ENCODE data around the gene FES. TPM values are rescaled to one million over a fixed set of nuclear protein-coding genes. Genes with fewer than 3 reads are reported as not detected.

The FES gene
- total RNA-seq, 4 donors from 2014 or later = 7.0 to 18.3 (median 14.0) TPM

DNA sequence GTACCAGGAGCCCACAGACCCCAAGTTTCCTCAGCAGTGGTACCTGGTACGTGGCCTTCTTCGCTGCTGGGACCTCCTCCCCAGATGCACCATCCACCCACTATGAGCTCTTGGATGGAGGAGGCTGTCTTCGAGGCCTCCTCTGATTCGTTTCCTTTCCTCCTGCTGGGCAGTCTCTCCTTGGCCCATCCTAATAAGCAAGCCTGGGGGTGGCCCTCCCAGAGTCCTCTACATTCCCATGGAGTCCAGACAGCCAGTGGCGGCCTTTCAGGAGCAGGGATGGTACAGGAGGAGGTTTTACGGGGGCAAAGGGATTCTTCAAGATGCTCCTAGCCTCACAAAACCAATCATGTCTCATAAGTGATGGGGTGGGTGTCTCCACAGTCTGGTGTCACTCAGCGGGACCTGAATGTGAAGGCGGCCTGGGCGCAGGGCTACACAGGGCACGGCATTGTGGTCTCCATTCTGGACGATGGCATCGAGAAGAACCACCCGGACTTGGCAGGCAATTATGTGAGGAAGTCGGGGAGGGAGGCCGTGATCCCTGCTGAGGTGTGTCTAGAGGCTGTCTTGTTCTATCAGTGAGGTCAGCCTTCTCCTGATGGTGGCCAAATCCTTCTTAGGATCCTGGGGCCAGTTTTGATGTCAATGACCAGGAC, 7.7 kb upstream of the FES start:
- no peak for DNase-seq
- in situ Hi-C loops (cut with MboI; ENCODE audit: low pct_ligation_motif_present in 1 of 4, low pct_unique_long_range_greater_than_20kb in 1 of 4, low sequenced_read_pairs in 3 of 4) (loop anchor here in 2 of 4 donors (25.0 kb wide), 2 partner anchors 214 to 564 kb away; no protein-coding TSS in a partner anchor), intact Hi-C loops (cut with DNase I; ENCODE audit: low total_unique reads) (no loop called here)
- Histone ChIP-seq H3K9me3 (no peaks in the 10 kb centered on the region), H3K4me3 (no peak overlapping the region), H3K36me3 (peaks cover 0 to 38% (median 17%) of the 10 kb centered on the region in 4 donors), H3K27me3 (no peaks in the 10 kb centered on the region), H3K4me1 (peaks cover 20 to 23% (median 22%) of the 10 kb centered on the region in 4 donors), H3K27ac (no peak overlapping the region)
- 94% methylated on average over 15 of the region's 15 CpGs; no CpG with 5 or more reads in 1 of the 2 donors for WGBS, 2 donors (ENCODE audit: low coverage in 1 of 2)
- TF ChIP-seq EP300 (IDR thresholded peaks at IDR 0.05; ENCODE audit: low read depth) = no peak
- TF ChIP-seq, protein P1, sequence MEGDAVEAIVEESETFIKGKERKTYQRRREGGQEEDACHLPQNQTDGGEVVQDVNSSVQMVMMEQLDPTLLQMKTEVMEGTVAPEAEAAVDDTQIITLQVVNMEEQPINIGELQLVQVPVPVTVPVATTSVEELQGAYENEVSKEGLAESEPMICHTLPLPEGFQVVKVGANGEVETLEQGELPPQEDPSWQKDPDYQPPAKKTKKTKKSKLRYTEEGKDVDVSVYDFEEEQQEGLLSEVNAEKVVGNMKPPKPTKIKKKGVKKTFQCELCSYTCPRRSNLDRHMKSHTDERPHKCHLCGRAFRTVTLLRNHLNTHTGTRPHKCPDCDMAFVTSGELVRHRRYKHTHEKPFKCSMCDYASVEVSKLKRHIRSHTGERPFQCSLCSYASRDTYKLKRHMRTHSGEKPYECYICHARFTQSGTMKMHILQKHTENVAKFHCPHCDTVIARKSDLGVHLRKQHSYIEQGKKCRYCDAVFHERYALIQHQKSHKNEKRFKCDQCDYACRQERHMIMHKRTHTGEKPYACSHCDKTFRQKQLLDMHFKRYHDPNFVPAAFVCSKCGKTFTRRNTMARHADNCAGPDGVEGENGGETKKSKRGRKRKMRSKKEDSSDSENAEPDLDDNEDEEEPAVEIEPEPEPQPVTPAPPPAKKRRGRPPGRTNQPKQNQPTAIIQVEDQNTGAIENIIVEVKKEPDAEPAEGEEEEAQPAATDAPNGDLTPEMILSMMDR (IDR thresholded peaks at IDR 0.05) = no peak
- TF ChIP-seq POLR2A (IDR thresholded peaks at IDR 0.05) = no peak
- TF ChIP-seq POLR2AphosphoS5 (IDR thresholded peaks at IDR 0.05) = no peak

DNA sequence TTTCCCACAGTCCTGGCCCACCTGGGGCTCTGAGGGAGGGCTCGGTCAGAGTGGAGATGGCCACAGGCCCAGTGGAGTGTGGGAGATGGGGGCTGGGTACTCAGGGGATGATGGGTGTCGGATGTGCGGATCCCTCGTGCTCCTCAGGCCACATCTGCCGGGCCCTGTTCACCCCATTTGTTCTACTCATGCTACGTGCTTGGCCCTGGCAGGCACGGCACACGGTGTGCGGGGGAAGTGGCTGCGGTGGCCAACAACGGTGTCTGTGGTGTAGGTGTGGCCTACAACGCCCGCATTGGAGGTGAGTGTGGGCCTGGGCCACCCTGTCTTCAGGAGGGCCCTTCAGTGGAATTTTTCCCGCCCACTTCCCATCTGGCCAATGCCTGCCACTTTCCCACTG, 7.0 kb upstream of the FES start:
- peaks cover 0 to 38% (median 17%) of the 10 kb centered on the region in 4 donors for H3K36me3 ChIP-seq
- DNase-seq = no peak

DNA sequence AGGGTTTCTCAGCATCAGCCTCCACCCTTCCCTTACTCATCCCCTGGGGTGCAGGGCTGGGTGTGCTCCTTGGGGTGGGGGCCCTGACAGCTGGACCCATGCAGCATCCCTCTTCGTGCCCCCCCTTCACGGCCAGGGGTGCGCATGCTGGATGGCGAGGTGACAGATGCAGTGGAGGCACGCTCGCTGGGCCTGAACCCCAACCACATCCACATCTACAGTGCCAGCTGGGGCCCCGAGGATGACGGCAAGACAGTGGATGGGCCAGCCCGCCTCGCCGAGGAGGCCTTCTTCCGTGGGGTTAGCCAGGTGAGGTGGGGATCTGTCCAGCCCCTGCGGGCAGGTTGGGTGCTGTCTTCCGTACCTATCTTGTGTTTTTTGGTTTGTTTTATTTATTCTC, 6.3 kb upstream of the FES start:
- Histone ChIP-seq H3K27me3 (no peaks in the 10 kb centered on the region), H3K4me3 (no peak overlapping the region), H3K36me3 (peaks cover 0 to 38% (median 17%) of the 10 kb centered on the region in 4 donors), H3K4me1 (peaks cover 14 to 16% (median 15%) of the 10 kb centered on the region in 4 donors), H3K27ac (no peak overlapping the region), H3K9me3 (no peaks in the 10 kb centered on the region)
- TF ChIP-seq, protein P1 (IDR thresholded peaks at IDR 0.05) = no peak
- TF ChIP-seq POLR2A (IDR thresholded peaks at IDR 0.05) (no peak), POLR2AphosphoS5 (IDR thresholded peaks at IDR 0.05) (no peak), EP300 (IDR thresholded peaks at IDR 0.05; ENCODE audit: low read depth) (no peak)
- intact Hi-C loops (cut with DNase I; ENCODE audit: low total_unique reads) = no loop called here
- DNase-seq = no peak
- in situ Hi-C loops (cut with MboI; ENCODE audit: low pct_ligation_motif_present in 1 of 4, low pct_unique_long_range_greater_than_20kb in 1 of 4, low sequenced_read_pairs in 3 of 4) = loop anchor here in 2 of 4 donors (25.0 kb wide), 2 partner anchors 216 to 566 kb away; no protein-coding TSS in a partner anchor
- WGBS, 2 donors (ENCODE audit: low coverage in 1 of 2) = 93% methylated on average over 3 to 14 of the region's 14 CpGs

More for the DNA sequence above, 7.0 kb upstream of the FES start:
- H3K27me3 ChIP-seq = no peaks in the 10 kb centered on the region
- TF ChIP-seq POLR2A (IDR thresholded peaks at IDR 0.05) (no peak), EP300 (IDR thresholded peaks at IDR 0.05; ENCODE audit: low read depth) (no peak), POLR2AphosphoS5 (IDR thresholded peaks at IDR 0.05) (no peak)
- TF ChIP-seq, protein P1 (IDR thresholded peaks at IDR 0.05) = no peak
- intact Hi-C loops (cut with DNase I; ENCODE audit: low total_unique reads) (no loop called here), in situ Hi-C loops (cut with MboI; ENCODE audit: low pct_ligation_motif_present in 1 of 4, low pct_unique_long_range_greater_than_20kb in 1 of 4, low sequenced_read_pairs in 3 of 4) (loop anchor here in 2 of 4 donors (25.0 kb wide), 2 partner anchors 215 to 565 kb away; no protein-coding TSS in a partner anchor)
- 90% methylated on average over 14 of the region's 14 CpGs; no CpG with 5 or more reads in 1 of the 2 donors for WGBS, 2 donors (ENCODE audit: low coverage in 1 of 2)
- no peak overlapping the region for H3K4me3 ChIP-seq
- H3K27ac ChIP-seq = no peak overlapping the region
- no peaks in the 10 kb centered on the region for H3K9me3 ChIP-seq
- H3K4me1 ChIP-seq = peaks cover 20 to 22% (median 21%) of the 10 kb centered on the region in 4 donors

DNA sequence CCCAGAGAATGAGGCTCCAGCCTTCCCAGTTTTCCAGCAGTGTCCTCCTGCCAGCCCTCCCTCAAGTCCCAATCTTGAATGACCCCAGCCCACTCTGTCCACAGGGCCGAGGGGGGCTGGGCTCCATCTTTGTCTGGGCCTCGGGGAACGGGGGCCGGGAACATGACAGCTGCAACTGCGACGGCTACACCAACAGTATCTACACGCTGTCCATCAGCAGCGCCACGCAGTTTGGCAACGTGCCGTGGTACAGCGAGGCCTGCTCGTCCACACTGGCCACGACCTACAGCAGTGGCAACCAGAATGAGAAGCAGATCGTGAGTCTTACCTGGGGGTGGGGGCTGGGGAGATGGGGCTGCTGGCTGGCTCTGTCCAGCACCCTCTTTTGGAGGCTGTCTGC, 5.6 kb upstream of the FES start:
- Histone ChIP-seq H3K4me3 (no peak overlapping the region), H3K9me3 (no peaks in the 10 kb centered on the region), H3K27ac (no peak overlapping the region), H3K4me1 (peaks cover 8 to 16% (median 12%) of the 10 kb centered on the region in 4 donors), H3K36me3 (peaks cover 0 to 38% (median 17%) of the 10 kb centered on the region in 4 donors), H3K27me3 (no peaks in the 10 kb centered on the region)
- no peak for DNase-seq
- WGBS, 2 donors (ENCODE audit: low coverage in 1 of 2) = 95% methylated on average over 15 of the region's 15 CpGs; no CpG with 5 or more reads in 1 of the 2 donors
- TF ChIP-seq POLR2AphosphoS5 (IDR thresholded peaks at IDR 0.05) (no peak), POLR2A (IDR thresholded peaks at IDR 0.05) (no peak), EP300 (IDR thresholded peaks at IDR 0.05; ENCODE audit: low read depth) (no peak)
- TF ChIP-seq, protein P1 (IDR thresholded peaks at IDR 0.05) = no peak
- in situ Hi-C loops (cut with MboI; ENCODE audit: low pct_ligation_motif_present in 1 of 4, low pct_unique_long_range_greater_than_20kb in 1 of 4, low sequenced_read_pairs in 3 of 4) = loop anchor here in 2 of 4 donors (25.0 kb wide), 2 partner anchors 216 to 566 kb away; no protein-coding TSS in a partner anchor
- intact Hi-C loops (cut with DNase I; ENCODE audit: low total_unique reads) = no loop called here

Measured in transverse colon (tissue), 4 donors.